MM.1S (cell line): ENCODE results near the gene DEDD2.

Experiments
- DNase-seq: peaks from one replicate; pipeline ENCODE4 v3.0.0-alpha.2; 2015
- H2AFZ ChIP-seq: fragments of 300-600 bp; sonication (generic); 2 replicates; pipeline ENCODE4 v1.6.0; 2016; ENCODE audit warnings: antibody characterized with exemption, low read length
- H3F3A ChIP-seq: fragments of 300-600 bp; sonication (generic); 2 replicates; pipeline ENCODE4 v1.6.1; 2016; ENCODE audit warnings: mild to moderate bottlenecking, antibody characterized with exemption, low read length, moderate library complexity, mixed read lengths; ENCODE audit not compliant: insufficient read depth
- H3K27ac ChIP-seq: fragments of 300-600 bp; sonication (generic); 2 replicates; pipeline ENCODE4 v1.5.1; 2016; ENCODE audit warnings: mild to moderate bottlenecking, low read length
- H3K27me3 ChIP-seq: fragments of 300-600 bp; sonication (generic); replicated peaks from 2 replicates; pipeline ENCODE4 v1.6.0; 2016; ENCODE audit warnings: low read length; ENCODE audit not compliant: insufficient read depth
- H3K36me3 ChIP-seq: fragments of 300-600 bp; sonication (generic); replicated peaks from 2 replicates; pipeline ENCODE4 v1.6.1; 2016; ENCODE audit warnings: mild to moderate bottlenecking, low read length, mixed read lengths; ENCODE audit not compliant: insufficient read depth
- H3K4me1 ChIP-seq: fragments of 300-600 bp; sonication (generic); 2 replicates; pipeline ENCODE4 v1.6.1; 2016; ENCODE audit warnings: low read length, mixed read lengths
- H3K4me2 ChIP-seq: fragments of 300-600 bp; sonication (generic); 2 replicates; pipeline ENCODE4 v1.6.0; 2016; ENCODE audit warnings: low read depth, low read length
- H3K4me3 ChIP-seq: fragments of 300-600 bp; sonication (generic); 2 replicates; pipeline ENCODE4 v1.5.1; 2016; ENCODE audit warnings: low read length, mixed read lengths
- H3K79me2 ChIP-seq: fragments of 300-600 bp; sonication (generic); 2 replicates; pipeline ENCODE4 v1.6.1; 2016; ENCODE audit warnings: mixed run types, low read length, mixed read lengths
- H3K9ac ChIP-seq: fragments of 300-600 bp; sonication (generic); 2 replicates; pipeline ENCODE4 v1.6.1; 2016; ENCODE audit warnings: low read length, mixed read lengths
- H3K9me2 ChIP-seq: fragments of 300-600 bp; sonication (generic); replicated peaks from 2 replicates; pipeline ENCODE4 v1.6.1; 2016; ENCODE audit warnings: mild to moderate bottlenecking, low read length, mixed read lengths; ENCODE audit not compliant: insufficient read depth
- H3K9me3 ChIP-seq: fragments of 300-600 bp; sonication (generic); replicated peaks from 2 replicates; pipeline ENCODE4 v1.6.1; 2016; ENCODE audit warnings: mild to moderate bottlenecking, low read length, mixed read lengths; ENCODE audit not compliant: insufficient read depth
- H4K20me1 ChIP-seq: fragments of 300-600 bp; sonication (generic); 2 replicates; pipeline ENCODE4 v1.6.1; 2016; ENCODE audit warnings: mild to moderate bottlenecking, low read length, moderate library complexity, mixed read lengths; ENCODE audit not compliant: insufficient read depth
- EZH2 ChIP-seq: fragments of 300-600 bp; sonication (generic); optimal IDR thresholded peaks from 2 replicates; pipeline ENCODE3; 2017; ENCODE audit warnings: low read depth, mild to moderate bottlenecking, antibody characterized with exemption, low read length, mixed read lengths
- EZH2phosphoT487 ChIP-seq: fragments of 300-600 bp; sonication (generic); IDR thresholded peaks from 2 replicates; pipeline ENCODE4 v1.6.1; 2018; ENCODE audit warnings: antibody characterized with exemption, low read length
- TF ChIP-seq, protein P1 (sequence below): fragments of 300-600 bp; sonication (generic); IDR thresholded peaks from 2 replicates; pipeline ENCODE4 v1.5.1; 2016; ENCODE audit warnings: antibody characterized with exemption, low read length, mixed read lengths

DEDD2 gene

DNA sequence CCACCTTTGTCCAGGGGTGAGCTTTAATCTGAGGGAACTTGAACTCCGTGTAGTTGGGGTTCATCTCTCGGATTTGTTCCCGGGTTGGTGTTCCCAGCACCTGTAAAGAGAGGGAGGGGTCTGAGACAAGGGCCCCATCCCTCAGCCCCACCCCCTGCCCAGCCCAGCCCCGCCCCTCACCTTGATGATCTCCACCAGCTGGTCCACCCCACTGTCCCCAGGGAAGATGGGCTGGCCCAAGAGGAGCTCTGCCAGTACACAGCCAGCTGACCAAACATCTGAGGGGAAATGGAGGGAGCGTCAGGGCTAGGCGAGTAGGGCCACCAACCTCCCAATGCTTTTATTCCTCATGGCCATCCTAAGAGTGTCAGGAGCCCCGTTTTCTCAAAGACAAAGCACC lies 15.6 kb upstream of the DEDD2 start:
- H4K20me1 ChIP-seq: no peaks in the 10 kb centered on the region
- no peak overlapping the region for H2AFZ ChIP-seq
- H3K4me2 ChIP-seq: no peak overlapping the region
- no peak for DNase-seq
- no peaks in the 10 kb centered on the region for H3F3A ChIP-seq
- no peak overlapping the region for H3K27ac ChIP-seq
- no peaks in the 10 kb centered on the region for H3K36me3 ChIP-seq
- H3K4me1 ChIP-seq: no peaks in the 10 kb centered on the region
- H3K4me3 ChIP-seq: no peak overlapping the region
- peaks cover 25% of the 10 kb centered on the region for H3K79me2 ChIP-seq
- H3K9me3 ChIP-seq: no peaks in the 10 kb centered on the region
- H3K9me2 ChIP-seq: no peaks in the 10 kb centered on the region
- no peaks in the 10 kb centered on the region for H3K27me3 ChIP-seq
- TF ChIP-seq, protein P1, sequence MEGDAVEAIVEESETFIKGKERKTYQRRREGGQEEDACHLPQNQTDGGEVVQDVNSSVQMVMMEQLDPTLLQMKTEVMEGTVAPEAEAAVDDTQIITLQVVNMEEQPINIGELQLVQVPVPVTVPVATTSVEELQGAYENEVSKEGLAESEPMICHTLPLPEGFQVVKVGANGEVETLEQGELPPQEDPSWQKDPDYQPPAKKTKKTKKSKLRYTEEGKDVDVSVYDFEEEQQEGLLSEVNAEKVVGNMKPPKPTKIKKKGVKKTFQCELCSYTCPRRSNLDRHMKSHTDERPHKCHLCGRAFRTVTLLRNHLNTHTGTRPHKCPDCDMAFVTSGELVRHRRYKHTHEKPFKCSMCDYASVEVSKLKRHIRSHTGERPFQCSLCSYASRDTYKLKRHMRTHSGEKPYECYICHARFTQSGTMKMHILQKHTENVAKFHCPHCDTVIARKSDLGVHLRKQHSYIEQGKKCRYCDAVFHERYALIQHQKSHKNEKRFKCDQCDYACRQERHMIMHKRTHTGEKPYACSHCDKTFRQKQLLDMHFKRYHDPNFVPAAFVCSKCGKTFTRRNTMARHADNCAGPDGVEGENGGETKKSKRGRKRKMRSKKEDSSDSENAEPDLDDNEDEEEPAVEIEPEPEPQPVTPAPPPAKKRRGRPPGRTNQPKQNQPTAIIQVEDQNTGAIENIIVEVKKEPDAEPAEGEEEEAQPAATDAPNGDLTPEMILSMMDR: no peak
- TF ChIP-seq EZH2phosphoT487 (no peak), EZH2 (no peak)
- no peak overlapping the region for H3K9ac ChIP-seq

DNA sequence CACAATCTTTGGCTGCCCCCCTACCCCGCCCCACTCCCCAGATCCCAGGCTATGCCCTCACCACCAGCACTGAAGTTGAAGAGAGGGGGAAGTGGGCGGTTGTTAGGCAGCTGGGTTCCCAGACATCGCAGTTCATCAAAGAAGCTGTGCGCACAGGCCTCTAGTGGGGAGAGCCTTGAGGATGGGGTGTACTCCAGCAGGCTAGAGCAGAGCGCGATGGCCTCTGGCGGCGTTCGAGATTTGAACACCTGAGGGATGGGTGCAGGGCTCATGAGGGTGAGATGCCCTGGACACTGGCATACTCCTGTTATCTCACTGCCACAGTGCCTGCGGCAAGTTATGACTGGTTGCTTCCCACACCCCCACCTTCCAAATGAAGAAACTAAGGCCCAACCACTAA lies 15.0 kb upstream of the DEDD2 start:
- H3K27me3 ChIP-seq: no peaks in the 10 kb centered on the region
- H3K36me3 ChIP-seq: no peaks in the 10 kb centered on the region
- no peak overlapping the region for H3K9ac ChIP-seq
- peaks cover 22% of the 10 kb centered on the region; the same call in 1 of the 2 replicates for H3K79me2 ChIP-seq
- no peak overlapping the region for H3K4me2 ChIP-seq
- H3K4me3 ChIP-seq: no peak overlapping the region
- no peaks in the 10 kb centered on the region for H3K9me2 ChIP-seq
- no peaks in the 10 kb centered on the region for H3K4me1 ChIP-seq
- TF ChIP-seq EZH2phosphoT487: no peak
- TF ChIP-seq EZH2: no peak
- TF ChIP-seq, protein P1: no peak
- H4K20me1 ChIP-seq: no peaks in the 10 kb centered on the region
- H3K9me3 ChIP-seq: no peaks in the 10 kb centered on the region
- H2AFZ ChIP-seq: no peak overlapping the region
- H3K27ac ChIP-seq: no peak overlapping the region
- DNase-seq: no peak
- no peaks in the 10 kb centered on the region for H3F3A ChIP-seq

DNA sequence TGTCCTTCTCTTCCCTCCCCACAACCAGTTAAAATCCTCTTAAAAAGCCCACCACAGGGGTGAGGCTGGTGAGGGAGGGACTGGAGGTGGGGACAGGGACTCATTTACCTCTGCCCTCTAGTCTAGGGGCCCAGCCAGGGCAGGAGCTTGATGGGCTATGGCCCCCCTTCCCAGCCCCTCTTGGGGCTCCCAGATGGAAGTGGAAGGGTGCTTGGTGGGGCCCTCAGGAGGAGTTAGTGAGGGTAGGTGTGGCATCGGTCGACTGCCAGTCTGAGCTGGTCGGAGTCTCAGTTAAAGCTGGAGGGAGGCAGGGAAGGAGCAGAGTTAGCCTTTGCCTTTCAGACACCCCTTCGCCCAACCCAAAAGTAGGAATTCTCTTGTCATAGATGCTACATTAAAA lies 13.1 kb upstream of the DEDD2 start:
- H3K36me3 ChIP-seq: no peaks in the 10 kb centered on the region; the same call in 1 of the 2 replicates
- H3K4me2 ChIP-seq: no peak overlapping the region
- no peak overlapping the region for H3K27ac ChIP-seq

More for the DNA sequence above, 13.1 kb upstream of the DEDD2 start:
- H2AFZ ChIP-seq: no peak overlapping the region
- H3K27me3 ChIP-seq: no peaks in the 10 kb centered on the region
- no peaks in the 10 kb centered on the region for H3K4me1 ChIP-seq
- TF ChIP-seq EZH2: no peak
- TF ChIP-seq, protein P1: no peak
- TF ChIP-seq EZH2phosphoT487: no peak
- no peak overlapping the region for H3K4me3 ChIP-seq
- no peaks in the 10 kb centered on the region for H3K9me2 ChIP-seq
- no peaks in the 10 kb centered on the region for H3F3A ChIP-seq
- peaks cover 35% of the 10 kb centered on the region for H3K79me2 ChIP-seq
- no peak overlapping the region for H3K9ac ChIP-seq
- H4K20me1 ChIP-seq: no peaks in the 10 kb centered on the region
- no peaks in the 10 kb centered on the region for H3K9me3 ChIP-seq
- DNase-seq: no peak
